ENCODE data around the gene LGALS7. TPM values are rescaled to one million over a fixed set of nuclear protein-coding genes. Genes with fewer than 3 reads are reported as not detected.

LGALS7 gene
- total RNA-seq: 6.5 and 26.0 TPM in 2 replicates

DNA sequence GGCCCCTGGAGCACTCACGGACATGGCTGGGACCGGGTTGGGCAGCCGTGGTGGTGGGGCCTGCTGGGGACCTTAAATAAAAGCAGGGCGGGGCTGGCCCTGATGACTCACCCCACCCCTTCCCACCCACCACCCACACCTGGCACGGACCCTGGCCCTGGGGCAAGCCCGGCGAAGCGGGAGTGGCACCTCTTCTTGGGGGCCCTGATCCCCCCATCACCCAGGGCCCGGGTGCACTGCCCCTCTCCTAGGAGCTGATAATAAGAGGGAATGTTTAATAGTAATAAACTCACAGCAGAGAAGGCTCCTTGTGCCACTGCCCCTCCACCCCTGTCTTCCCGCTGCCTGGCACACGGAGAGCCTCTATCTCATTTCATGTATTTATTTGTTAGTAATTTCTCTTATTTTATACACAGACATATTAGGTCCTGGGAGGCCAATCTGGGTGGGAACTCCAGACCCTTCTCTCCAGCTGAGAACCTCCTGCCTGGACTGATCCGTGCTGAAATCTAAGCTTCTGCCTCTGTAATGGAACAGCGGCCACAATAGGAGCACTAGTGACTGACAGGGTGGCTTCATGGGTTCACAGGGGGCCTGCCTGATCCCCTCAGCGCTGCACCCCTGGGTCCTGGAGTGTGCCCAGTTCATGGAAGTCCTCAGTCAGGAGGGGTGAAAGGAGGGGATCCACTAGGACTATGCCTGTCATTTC is at the start of gene LGALS7:
LGALS7 (minus strand) TSS at position 49 of the 709 bp plus-strand sequence; CDS start at position 24, 25 bp downstream.

DNA sequence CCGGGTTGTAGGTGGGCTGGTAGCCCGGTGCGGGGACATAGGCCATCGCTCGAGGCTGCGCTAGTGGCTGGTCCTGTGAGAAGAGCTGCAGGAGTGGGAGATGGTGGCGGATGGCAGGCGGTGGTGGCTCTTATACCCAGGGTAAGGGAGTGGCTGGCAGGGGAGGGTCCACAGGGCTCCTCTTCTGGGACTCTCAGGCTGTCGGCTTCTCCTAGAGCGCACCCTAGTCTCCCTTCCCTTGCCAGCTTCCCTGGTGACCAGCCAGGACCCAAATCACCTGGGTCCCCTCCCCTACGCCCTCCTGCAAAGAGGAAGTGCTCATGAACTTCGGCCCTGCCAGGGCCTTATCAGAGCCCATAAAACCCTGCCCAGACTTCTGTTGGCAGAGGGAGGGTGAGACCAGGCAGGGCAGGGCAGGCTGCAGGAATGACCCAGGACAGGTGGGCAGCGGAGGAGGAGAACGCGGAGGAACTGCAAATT is 39.6 kb upstream of the LGALS7 start, which contains the start of gene LGALS4:
LGALS4 (minus strand) TSS at position 105 of the 480 bp plus-strand sequence; CDS start at position 46, 59 bp downstream.

DNA sequence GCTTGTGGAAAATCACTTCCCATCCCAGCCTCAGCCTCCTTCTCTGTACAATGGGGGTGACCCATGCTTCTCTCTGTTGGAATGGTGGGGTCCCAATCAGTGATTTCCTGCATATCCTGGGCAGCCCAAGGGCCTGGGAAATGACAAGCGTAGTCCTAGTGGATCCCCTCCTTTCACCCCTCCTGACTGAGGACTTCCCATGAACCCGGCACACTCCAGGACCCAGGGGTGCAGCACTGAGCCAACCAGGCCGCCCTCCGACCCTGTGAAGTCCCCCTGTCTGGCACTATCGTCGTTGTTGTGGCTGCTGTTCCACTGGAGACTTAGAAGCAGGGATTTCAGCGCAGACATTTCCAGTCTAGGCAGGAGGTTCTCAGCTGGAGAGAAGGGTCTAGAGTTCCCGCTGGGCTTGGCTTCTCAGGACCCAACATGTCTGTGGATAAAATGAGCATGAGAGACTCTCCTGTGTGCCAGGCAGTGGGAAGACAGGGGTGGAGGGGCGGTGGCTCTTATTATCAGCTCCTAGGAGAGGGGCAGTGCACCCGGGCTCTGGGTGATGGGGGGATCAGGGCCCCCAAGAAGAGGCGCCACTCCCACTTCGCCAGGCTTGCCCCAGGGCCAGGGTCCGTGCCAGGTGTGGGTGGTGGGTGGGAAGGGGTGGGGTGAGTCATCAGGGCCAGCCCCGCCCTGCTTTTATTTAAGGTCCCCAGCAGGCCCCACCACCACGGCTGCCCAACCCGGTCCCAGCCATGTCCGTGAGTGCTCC is 15.3 kb upstream of the LGALS7 start, which contains the start of gene LGALS7B:
LGALS7B (plus strand) TSS at position 723 of the 766 bp plus-strand sequence; CDS start at position 750, 27 bp downstream.

DNA sequence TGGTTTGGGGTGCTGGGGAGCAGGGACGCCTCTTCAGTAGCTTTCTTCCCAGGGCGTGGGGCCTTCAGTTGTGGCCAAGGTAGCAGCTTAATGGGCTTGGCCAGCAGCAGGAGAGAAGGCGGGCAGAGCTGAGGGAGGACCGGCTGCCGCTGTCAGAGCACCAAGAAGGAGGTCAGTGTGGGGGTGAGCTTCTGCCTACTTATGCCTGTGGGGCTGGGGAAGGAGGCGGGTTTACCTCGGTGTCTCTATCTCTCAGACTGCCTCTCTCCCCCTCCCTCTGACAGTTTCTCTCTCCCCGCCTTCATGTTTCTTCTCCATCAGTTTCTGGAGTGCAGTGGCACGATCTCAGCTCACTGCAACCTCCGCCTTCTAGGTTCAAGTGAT is 29.0 kb downstream of the LGALS7 start, which contains the start of gene CAPN12:
CAPN12 (minus strand) TSS at position 177 of the 384 bp plus-strand sequence. CDS start 309 bp downstream, outside the sequence.

Other genes starting within 250 kb of the LGALS7 start
- 0.09 TPM in 1 of 2 replicates, not detected in the other for gene MAP4K1, start 155.6 kb downstream of the LGALS7 start, total RNA-seq
- gene EIF3K, start 154.3 kb downstream of the LGALS7 start, total RNA-seq: 544 and 560 TPM in 2 replicates
- 378 and 500 TPM in 2 replicates for gene ACTN4, start 125.9 kb downstream of the LGALS7 start, total RNA-seq
- gene CAPN12, start 29.0 kb downstream of the LGALS7 start, total RNA-seq: 7.4 and 8.9 TPM in 2 replicates
- gene LGALS7B, start 15.7 kb upstream of the LGALS7 start, total RNA-seq: 222 and 322 TPM in 2 replicates
- gene LGALS4, start 39.4 kb upstream of the LGALS7 start, total RNA-seq: 0.35 TPM in 1 of 2 replicates, not detected in the other
- 61.8 and 77.0 TPM in 2 replicates for gene ECH1, start 58.3 kb upstream of the LGALS7 start, total RNA-seq
- 252 and 264 TPM in 2 replicates for gene HNRNPL, start 76.5 kb upstream of the LGALS7 start, total RNA-seq
- gene RINL, start 104.8 kb upstream of the LGALS7 start, total RNA-seq: 5.8 and 6.6 TPM in 2 replicates
- gene SIRT2, start 126.1 kb upstream of the LGALS7 start, total RNA-seq: 65.5 and 74.5 TPM in 2 replicates
- gene NFKBIB, start 126.5 kb upstream of the LGALS7 start, total RNA-seq: 27.9 and 28.5 TPM in 2 replicates
- not detected in 2 replicates for gene CCER2, start 138.7 kb upstream of the LGALS7 start, total RNA-seq
- 30.8 and 31.2 TPM in 2 replicates for gene SARS2, start 157.2 kb upstream of the LGALS7 start, total RNA-seq
- 77.9 and 86.5 TPM in 2 replicates for gene MRPS12, start 157.4 kb upstream of the LGALS7 start, total RNA-seq
- gene FBXO17, start 202.2 kb upstream of the LGALS7 start, total RNA-seq: 16.1 and 19.0 TPM in 2 replicates